HepG2 (cell line): ENCODE results near the gene GTF2E1. TPM values are rescaled to one million over a fixed set of nuclear protein-coding genes. Genes with fewer than 3 reads are reported as not detected.

Experiments
- EZH2 ChIP-seq: conservative IDR thresholded peaks from 2 replicates; pipeline ENCODE4 v1.6.1; 2012; ENCODE audit warnings: mild to moderate bottlenecking, low read depth, low read length, moderate library complexity
- HNRNPL ChIP-seq: fragments of 200-400 bp; formaldehyde crosslinking; IDR thresholded peaks from 2 replicates; pipeline ENCODE4 v1.6.1; 2017; ENCODE audit warnings: mild to moderate bottlenecking, low read depth, low read length
- SALL2 ChIP-seq: sonication (generic); formaldehyde crosslinking; IDR thresholded peaks from 2 replicates; pipeline ENCODE4 v1.8.1; 2023; ENCODE audit warnings: mild to moderate bottlenecking, missing genetic modification reagents, inconsistent platforms
- SKI ChIP-seq: fragments of 450-650 bp; IDR thresholded peaks from one replicate; pipeline ENCODE4 v1.6.1; 2018; ENCODE audit warnings: mild to moderate bottlenecking; ENCODE audit not compliant: partially characterized antibody
- SP4 ChIP-seq: sonication (generic); formaldehyde crosslinking; IDR thresholded peaks from 2 replicates; pipeline ENCODE4 v1.8.1; 2023; ENCODE audit warnings: mild to moderate bottlenecking, missing genetic modification reagents
- ZNF143 ChIP-seq: sonication (generic); formaldehyde crosslinking; IDR thresholded peaks from 2 replicates; pipeline ENCODE4 v1.4.0; 2020; ENCODE audit warnings: missing genetic modification reagents
- ZNF598 ChIP-seq: sonication (generic); formaldehyde crosslinking; IDR thresholded peaks from 2 replicates; pipeline ENCODE4 v1.5.1; 2020; ENCODE audit warnings: mild to moderate bottlenecking, missing genetic modification reagents, borderline replicate concordance
- polyA plus RNA-seq, 8 experiments: library from polyadenylated mRNA; depleted of rRNA in 3 of 8; stranded (reverse) in 7 of 8; unstranded in 1 of 8; fragments of >200 nt; fragmentation: Illumina TruSeq in 4 of 8; extraction: Trizol in 4 of 8; gene quantifications; 2 replicates each; pipeline versions ENCODE4 v1.2.1 to v1.2.3, GENCODE V29; 2011 to 2016; ENCODE audit warnings: low read depth in 4 of 8, missing spikeins in 1 of 8, mixed read lengths in 1 of 8; ENCODE audit not compliant: insufficient read depth in 1 of 8
- total RNA-seq, 5 experiments: library from RNA; depleted of rRNA; stranded (reverse); fragments of >200 nt; fragmentation: Illumina TruSeq; extraction: Trizol; gene quantifications; 2 replicates each; pipeline ENCODE4 v1.2.3, GENCODE V29; 2016; ENCODE audit warnings: low read depth in 1 of 5
- TF ChIP-seq, protein P1 (sequence below): IDR thresholded peaks from 2 replicates; pipeline ENCODE4 v1.6.1; 2012; ENCODE audit warnings: low read length, improper control_type of control experiment
- TF ChIP-seq, protein P2 (sequence below): sonication (generic); formaldehyde crosslinking; IDR thresholded peaks from 2 replicates; pipeline ENCODE4 v1.8.1; 2023; ENCODE audit warnings: missing genetic modification reagents, mild to moderate bottlenecking, borderline replicate concordance
- TF ChIP-seq, protein P3 (sequence below): sonication (generic); formaldehyde crosslinking; IDR thresholded peaks from 2 replicates; pipeline ENCODE4 v1.4.0; 2020; ENCODE audit warnings: mild to moderate bottlenecking, missing genetic modification reagents
- TF ChIP-seq, protein P4 (sequence below): sonication (generic); formaldehyde crosslinking; IDR thresholded peaks from 2 replicates; pipeline ENCODE4 v1.5.1; 2020; ENCODE audit warnings: missing genetic modification reagents, mild to moderate bottlenecking, borderline replicate concordance

GTF2E1 gene
- total and polyA plus RNA-seq, 2 of the 13 experiments (the other 11 are each of a cell fraction or from before 2014, with no cell fraction given): 7.7 to 21.5 TPM

DNA sequence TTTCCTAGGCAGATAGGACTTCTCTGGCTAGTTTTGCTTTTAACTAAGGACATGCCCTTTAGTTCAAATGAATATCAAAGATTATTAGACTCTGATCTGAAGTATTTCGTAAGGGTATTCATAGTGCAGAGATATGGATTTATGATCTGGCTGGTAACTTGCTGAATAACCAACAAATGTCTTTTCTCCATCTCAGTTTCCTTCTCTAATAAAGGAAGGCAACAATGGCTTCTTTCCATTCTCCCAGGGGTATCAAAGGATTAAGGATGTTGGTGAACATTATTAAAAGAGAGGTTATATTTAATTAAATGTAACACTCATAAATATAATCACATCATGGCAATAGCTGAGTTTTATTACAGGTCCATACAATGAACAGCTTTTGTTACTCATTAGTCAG lies 86.3 kb downstream of the GTF2E1 start (continued):
- TF ChIP-seq ZNF143 (CRISPR knock-in tag): no peak
- TF ChIP-seq EZH2: no peak
- no peak for TF ChIP-seq SALL2 (CRISPR knock-in tag)
- TF ChIP-seq, protein P1, sequence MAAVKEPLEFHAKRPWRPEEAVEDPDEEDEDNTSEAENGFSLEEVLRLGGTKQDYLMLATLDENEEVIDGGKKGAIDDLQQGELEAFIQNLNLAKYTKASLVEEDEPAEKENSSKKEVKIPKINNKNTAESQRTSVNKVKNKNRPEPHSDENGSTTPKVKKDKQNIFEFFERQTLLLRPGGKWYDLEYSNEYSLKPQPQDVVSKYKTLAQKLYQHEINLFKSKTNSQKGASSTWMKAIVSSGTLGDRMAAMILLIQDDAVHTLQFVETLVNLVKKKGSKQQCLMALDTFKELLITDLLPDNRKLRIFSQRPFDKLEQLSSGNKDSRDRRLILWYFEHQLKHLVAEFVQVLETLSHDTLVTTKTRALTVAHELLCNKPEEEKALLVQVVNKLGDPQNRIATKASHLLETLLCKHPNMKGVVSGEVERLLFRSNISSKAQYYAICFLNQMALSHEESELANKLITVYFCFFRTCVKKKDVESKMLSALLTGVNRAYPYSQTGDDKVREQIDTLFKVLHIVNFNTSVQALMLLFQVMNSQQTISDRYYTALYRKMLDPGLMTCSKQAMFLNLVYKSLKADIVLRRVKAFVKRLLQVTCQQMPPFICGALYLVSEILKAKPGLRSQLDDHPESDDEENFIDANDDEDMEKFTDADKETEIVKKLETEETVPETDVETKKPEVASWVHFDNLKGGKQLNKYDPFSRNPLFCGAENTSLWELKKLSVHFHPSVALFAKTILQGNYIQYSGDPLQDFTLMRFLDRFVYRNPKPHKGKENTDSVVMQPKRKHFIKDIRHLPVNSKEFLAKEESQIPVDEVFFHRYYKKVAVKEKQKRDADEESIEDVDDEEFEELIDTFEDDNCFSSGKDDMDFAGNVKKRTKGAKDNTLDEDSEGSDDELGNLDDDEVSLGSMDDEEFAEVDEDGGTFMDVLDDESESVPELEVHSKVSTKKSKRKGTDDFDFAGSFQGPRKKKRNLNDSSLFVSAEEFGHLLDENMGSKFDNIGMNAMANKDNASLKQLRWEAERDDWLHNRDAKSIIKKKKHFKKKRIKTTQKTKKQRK: no peak
- TF ChIP-seq, protein P2, sequence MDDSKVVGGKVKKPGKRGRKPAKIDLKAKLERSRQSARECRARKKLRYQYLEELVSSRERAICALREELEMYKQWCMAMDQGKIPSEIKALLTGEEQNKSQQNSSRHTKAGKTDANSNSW (CRISPR knock-in tag): no peak
- TF ChIP-seq SP4 (CRISPR knock-in tag): no peak
- TF ChIP-seq, protein P3, sequence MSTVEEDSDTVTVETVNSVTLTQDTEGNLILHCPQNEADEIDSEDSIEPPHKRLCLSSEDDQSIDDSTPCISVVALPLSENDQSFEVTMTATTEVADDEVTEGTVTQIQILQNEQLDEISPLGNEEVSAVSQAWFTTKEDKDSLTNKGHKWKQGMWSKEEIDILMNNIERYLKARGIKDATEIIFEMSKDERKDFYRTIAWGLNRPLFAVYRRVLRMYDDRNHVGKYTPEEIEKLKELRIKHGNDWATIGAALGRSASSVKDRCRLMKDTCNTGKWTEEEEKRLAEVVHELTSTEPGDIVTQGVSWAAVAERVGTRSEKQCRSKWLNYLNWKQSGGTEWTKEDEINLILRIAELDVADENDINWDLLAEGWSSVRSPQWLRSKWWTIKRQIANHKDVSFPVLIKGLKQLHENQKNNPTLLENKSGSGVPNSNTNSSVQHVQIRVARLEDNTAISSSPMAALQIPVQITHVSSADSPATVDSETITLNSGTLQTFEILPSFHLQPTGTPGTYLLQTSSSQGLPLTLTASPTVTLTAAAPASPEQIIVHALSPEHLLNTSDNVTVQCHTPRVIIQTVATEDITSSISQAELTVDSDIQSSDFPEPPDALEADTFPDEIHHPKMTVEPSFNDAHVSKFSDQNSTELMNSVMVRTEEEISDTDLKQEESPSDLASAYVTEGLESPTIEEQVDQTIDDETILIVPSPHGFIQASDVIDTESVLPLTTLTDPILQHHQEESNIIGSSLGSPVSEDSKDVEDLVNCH: no peak
- TF ChIP-seq HNRNPL: no peak
- TF ChIP-seq, protein P4, sequence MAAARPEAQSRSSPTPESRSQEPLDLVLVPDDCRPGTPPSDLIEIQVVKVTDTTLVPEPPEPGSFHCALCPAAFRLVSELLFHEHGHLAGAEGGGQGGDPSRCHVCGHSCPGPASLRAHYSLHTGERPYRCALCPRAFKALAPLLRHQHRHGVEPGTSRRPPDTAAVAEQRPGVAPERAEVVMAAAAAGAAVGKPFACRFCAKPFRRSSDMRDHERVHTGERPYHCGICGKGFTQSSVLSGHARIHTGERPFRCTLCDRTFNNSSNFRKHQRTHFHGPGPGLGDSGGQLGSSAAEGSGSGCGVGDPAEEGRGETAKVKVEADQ: no peak
- TF ChIP-seq SKI: no peak
- no peak for TF ChIP-seq ZNF598
- TF ChIP-seq, all 625 proteins: peak for 0
